ENCODE measurements around the gene PTPRN2. TPM values are rescaled to one million over a fixed set of nuclear protein-coding genes. Genes with fewer than 3 reads are reported as not detected.
A peak's percentile ranks its signal among the peaks of the same experiment; 100 is the strongest.

Gene PTPRN2
- total and polyA plus RNA-seq, 2 of the 13 experiments (the other 11 are each of a cell fraction or from before 2014, with no cell fraction given), result 2.5 to 24.2 TPM

DNA sequence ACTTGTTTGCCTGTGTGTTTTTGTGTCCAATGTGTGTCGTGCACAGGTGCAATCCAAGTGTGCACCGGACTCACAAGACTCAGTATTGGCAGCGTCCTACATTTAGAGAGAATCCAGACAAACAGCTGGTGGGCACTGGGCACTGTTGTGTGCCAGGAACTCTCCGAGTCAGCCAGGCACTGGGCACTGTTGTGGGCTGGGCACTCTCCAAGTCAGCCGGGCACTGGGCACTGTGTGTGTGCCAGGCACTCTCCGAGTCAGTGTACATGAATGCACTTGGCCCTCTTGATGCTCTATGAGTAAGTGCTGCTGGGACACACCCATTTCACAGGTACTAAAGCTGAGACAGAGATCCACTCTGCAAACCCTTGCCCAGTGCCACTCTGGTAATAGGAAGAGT lies 303.5 kb downstream of the PTPRN2 start:
- in situ Hi-C loops (cut with HindIII; ENCODE audit: extremely low pct_ligation_motif_present, low pct_unique_long_range_greater_than_20kb) (no loop called here), intact Hi-C loops (cut with micrococcal nuclease; ENCODE audit: unreplicated experiment) (no loop called here)

DNA sequence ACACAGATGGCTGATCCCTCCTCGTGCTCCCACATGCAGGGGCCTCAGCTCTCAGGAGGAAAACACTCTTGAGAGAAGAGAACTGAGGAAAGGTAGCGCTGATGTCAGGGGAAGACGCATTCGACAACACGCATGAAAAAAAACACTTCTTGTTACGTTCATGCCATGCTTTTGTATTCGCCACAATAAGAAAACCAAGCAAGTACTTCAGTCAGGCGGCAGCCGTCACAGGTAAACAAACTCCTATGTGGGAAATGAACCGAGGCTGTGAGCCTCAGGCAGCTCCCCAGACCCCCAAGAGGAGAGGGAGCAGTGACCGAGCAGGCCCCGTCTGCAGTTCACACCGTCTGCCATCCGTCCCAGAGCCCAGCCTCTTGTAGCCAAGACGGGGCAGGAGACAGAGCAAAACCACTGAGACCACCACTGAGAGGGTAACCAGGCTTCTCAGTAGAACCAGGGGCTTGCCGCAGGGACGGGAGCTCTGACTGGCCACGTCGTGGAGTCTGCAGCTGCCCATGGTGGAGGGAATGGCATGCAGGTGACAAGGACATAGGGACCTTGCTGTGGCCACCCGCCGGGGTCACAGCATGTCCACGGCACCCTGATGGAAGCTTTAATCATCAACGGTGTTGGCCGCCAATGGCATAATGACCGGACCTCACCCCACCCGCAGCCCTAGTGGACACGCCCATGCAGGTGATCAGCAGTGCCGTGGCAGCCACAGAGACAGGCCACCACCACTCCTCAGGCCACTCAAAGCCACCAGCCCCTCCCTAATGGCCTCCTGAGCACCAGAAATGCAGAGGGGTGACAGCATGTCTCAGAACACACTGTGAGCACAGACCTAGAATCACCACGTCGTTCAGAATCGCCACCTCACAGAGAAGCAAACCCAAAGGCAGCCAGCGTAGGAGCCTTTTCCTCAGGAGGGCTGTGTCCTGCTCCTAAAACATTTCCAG lies 304.3 kb downstream of the PTPRN2 start:
- Histone ChIP-seq H3K4me1 (ENCODE audit: insufficient read depth, low read length) (no peaks in the 10 kb centered on the region), H3K27me3 (ENCODE audit: control insufficient read depth in 1 of 2, insufficient read depth in 2 of 2, low read length in 2 of 2) (no peaks in the 10 kb centered on the region), H3K79me2 (ENCODE audit: insufficient read depth, low read length) (no peaks in the 10 kb centered on the region), H2AFZ (ENCODE audit: low read length) (no peak overlapping the region), H3K4me3 (replicated peaks in 1 of 3; ENCODE audit: insufficient read depth in 1 of 3, low read depth in 2 of 3, low read length in 3 of 3) (no peak overlapping the region), H3K27ac (ENCODE audit: extremely low read length, insufficient read depth, low read length) (no peak overlapping the region), H3K4me2 (ENCODE audit: low read depth, low read length) (no peak overlapping the region), H3K36me3 (replicated peaks in 1 of 2; ENCODE audit: control insufficient read depth in 1 of 2, insufficient read depth in 2 of 2, low read length in 2 of 2) (no peaks in the 10 kb centered on the region), H3K9ac (ENCODE audit: insufficient read depth, low read depth, low read length) (no peak overlapping the region), H4K20me1 (ENCODE audit: insufficient read depth, low read length) (peaks cover 4% of the 10 kb centered on the region; the same call in 1 of the 2 replicates), H3K9me3 (ENCODE audit: low read length) (no peaks in the 10 kb centered on the region)
- DNase-seq (ENCODE audit: low spot score) (no peak), FAIRE-seq (no peak), ATAC-seq (no peak; the same call in 2 of the 3 replicates)
- 93% methylated on average over 17 of the region's 32 CpGs for WGBS (ENCODE audit: low lambda C conversion rate)
- ChIA-PET CTCF (ENCODE audit: low intra/inter-chr PET ratio, low total read pairs) (no interaction called here), POLR2A (no interaction called here)
- no TSS peak for BruUV-seq (replicated peaks)
- in situ Hi-C loops (cut with HindIII; ENCODE audit: extremely low pct_ligation_motif_present, low pct_unique_long_range_greater_than_20kb) (no loop called here), intact Hi-C loops (cut with micrococcal nuclease; ENCODE audit: unreplicated experiment) (no loop called here)
- TF ChIP-seq, protein P1, sequence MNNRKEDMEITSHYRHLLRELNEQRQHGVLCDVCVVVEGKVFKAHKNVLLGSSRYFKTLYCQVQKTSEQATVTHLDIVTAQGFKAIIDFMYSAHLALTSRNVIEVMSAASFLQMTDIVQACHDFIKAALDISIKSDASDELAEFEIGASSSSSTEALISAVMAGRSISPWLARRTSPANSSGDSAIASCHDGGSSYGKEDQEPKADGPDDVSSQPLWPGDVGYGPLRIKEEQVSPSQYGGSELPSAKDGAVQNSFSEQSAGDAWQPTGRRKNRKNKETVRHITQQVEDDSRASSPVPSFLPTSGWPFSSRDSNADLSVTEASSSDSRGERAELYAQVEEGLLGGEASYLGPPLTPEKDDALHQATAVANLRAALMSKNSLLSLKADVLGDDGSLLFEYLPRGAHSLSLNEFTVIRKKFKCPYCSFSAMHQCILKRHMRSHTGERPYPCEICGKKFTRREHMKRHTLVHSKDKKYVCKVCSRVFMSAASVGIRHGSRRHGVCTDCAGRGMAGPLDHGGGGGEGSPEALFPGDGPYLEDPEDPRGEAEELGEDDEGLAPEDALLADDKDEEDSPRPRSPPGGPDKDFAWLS (CRISPR knock-in tag; IDR thresholded peaks at IDR 0.05; ENCODE audit: borderline replicate concordance), result no peak
- TF ChIP-seq ZNF101 (CRISPR knock-in tag; IDR thresholded peaks at IDR 0.05; ENCODE audit: borderline replicate concordance, low read depth), result no peak
- no peak for TF ChIP-seq ZZZ3 (CRISPR knock-in tag; IDR thresholded peaks at IDR 0.05; ENCODE audit: borderline replicate concordance)
- TF ChIP-seq, protein P2, sequence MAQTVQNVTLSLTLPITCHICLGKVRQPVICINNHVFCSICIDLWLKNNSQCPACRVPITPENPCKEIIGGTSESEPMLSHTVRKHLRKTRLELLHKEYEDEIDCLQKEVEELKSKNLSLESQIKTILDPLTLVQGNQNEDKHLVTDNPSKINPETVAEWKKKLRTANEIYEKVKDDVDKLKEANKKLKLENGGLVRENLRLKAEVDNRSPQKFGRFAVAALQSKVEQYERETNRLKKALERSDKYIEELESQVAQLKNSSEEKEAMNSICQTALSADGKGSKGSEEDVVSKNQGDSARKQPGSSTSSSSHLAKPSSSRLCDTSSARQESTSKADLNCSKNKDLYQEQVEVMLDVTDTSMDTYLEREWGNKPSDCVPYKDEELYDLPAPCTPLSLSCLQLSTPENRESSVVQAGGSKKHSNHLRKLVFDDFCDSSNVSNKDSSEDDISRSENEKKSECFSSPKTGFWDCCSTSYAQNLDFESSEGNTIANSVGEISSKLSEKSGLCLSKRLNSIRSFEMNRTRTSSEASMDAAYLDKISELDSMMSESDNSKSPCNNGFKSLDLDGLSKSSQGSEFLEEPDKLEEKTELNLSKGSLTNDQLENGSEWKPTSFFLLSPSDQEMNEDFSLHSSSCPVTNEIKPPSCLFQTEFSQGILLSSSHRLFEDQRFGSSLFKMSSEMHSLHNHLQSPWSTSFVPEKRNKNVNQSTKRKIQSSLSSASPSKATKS (CRISPR knock-in tag; IDR thresholded peaks at IDR 0.05), result no peak
- TF ChIP-seq RARG (CRISPR knock-in tag; IDR thresholded peaks at IDR 0.05; ENCODE audit: low read depth), result no peak
- TF ChIP-seq, protein P3, sequence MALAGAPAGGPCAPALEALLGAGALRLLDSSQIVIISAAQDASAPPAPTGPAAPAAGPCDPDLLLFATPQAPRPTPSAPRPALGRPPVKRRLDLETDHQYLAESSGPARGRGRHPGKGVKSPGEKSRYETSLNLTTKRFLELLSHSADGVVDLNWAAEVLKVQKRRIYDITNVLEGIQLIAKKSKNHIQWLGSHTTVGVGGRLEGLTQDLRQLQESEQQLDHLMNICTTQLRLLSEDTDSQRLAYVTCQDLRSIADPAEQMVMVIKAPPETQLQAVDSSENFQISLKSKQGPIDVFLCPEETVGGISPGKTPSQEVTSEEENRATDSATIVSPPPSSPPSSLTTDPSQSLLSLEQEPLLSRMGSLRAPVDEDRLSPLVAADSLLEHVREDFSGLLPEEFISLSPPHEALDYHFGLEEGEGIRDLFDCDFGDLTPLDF (CRISPR knock-in tag; IDR thresholded peaks at IDR 0.05), result no peak
- no peak for TF ChIP-seq ZNF205 (CRISPR knock-in tag; IDR thresholded peaks at IDR 0.05)
- TF ChIP-seq NCOR1 (IDR thresholded peaks at IDR 0.05; ENCODE audit: borderline replicate concordance, low read length), result no peak
- no peak for TF ChIP-seq AGO2 (optimal IDR thresholded peaks at IDR 0.05; ENCODE audit: low read depth, low read length)
- no peak for TF ChIP-seq NFIC (IDR thresholded peaks at IDR 0.05; ENCODE audit: low read length)
- TF ChIP-seq HDAC2 (CRISPR knock-in tag; IDR thresholded peaks at IDR 0.05), result no peak

More for the DNA sequence above, 303.5 kb downstream of the PTPRN2 start:
- no peaks in the 10 kb centered on the region for H3K36me3 ChIP-seq (replicated peaks in 1 of 2; ENCODE audit: control insufficient read depth in 1 of 2, insufficient read depth in 2 of 2, low read length in 2 of 2)
- H3K27me3 ChIP-seq (ENCODE audit: control insufficient read depth in 1 of 2, insufficient read depth in 2 of 2, low read length in 2 of 2), result no peaks in the 10 kb centered on the region
- POLR2A ChIA-PET, result no interaction called here
- no peak overlapping the region for H3K4me3 ChIP-seq (replicated peaks in 1 of 3; ENCODE audit: insufficient read depth in 1 of 3, low read depth in 2 of 3, low read length in 3 of 3)
- H2AFZ ChIP-seq (ENCODE audit: low read length), result no peak overlapping the region
- 82% methylated on average over 3 of the region's 6 CpGs for WGBS (ENCODE audit: low lambda C conversion rate)
- CTCF ChIA-PET (ENCODE audit: low intra/inter-chr PET ratio, low total read pairs), result no interaction called here
- no peak overlapping the region for H3K4me2 ChIP-seq (ENCODE audit: low read depth, low read length)
- H3K9me3 ChIP-seq (ENCODE audit: low read length), result 0 out of 2 replicates have a peak, but pooled peaks cover 4% of the 10 kb centered on the region
- no peak for TF ChIP-seq NFE2 (CRISPR knock-in tag; IDR thresholded peaks at IDR 0.05)
- TF ChIP-seq ZNF629 (CRISPR knock-in tag; conservative IDR thresholded peaks at IDR 0.05), result 0 out of 2 replicates have a peak, but pooled peaks have one; percentile 12
- H3K9ac ChIP-seq (ENCODE audit: insufficient read depth, low read depth, low read length), result no peak overlapping the region
- FAIRE-seq, result no peak
- ATAC-seq, result no peak
- no peak overlapping the region for H3K27ac ChIP-seq (ENCODE audit: extremely low read length, insufficient read depth, low read length)
- no peak for DNase-seq (ENCODE audit: low spot score)
- H3K4me1 ChIP-seq (ENCODE audit: insufficient read depth, low read length), result no peaks in the 10 kb centered on the region
- no TSS peak for BruUV-seq (replicated peaks)
- H4K20me1 ChIP-seq (ENCODE audit: insufficient read depth, low read length), result peaks cover 4% of the 10 kb centered on the region; the same call in 1 of the 2 replicates
- H3K79me2 ChIP-seq (ENCODE audit: insufficient read depth, low read length), result no peaks in the 10 kb centered on the region
